Esophagus muscularis mucosa (tissue), 4 donors: ENCODE results near the gene CHAD. TPM values are rescaled to one million over a fixed set of nuclear protein-coding genes. Genes with fewer than 3 reads are reported as not detected.

Experiments
- DNase-seq: peaks from one replicate; pipeline ENCODE4 v3.0.0-alpha.2; 2017; ENCODE audit errors: extremely low spot score
- H3K27ac ChIP-seq, 4 donors: fragments of 200-600 bp; sonication (generic); replicated peaks in 1 of 4; 1 replicate in 3 of 4; 2 replicates in 1 of 4; pipeline ENCODE4 v1.5.1; 2016 to 2019; ENCODE audit warnings: mild to moderate bottlenecking in 1 of 4
- H3K27me3 ChIP-seq, 4 donors: fragments of 200-600 bp; sonication (generic); one replicate each; pipeline versions ENCODE4 v1.5.1 to v1.6.0; 2016 to 2019
- H3K36me3 ChIP-seq, 4 donors: fragments of 200-600 bp; sonication (generic); one replicate each; pipeline ENCODE4 v1.5.1; 2016 to 2019
- H3K4me1 ChIP-seq, 4 donors: fragments of 200-600 bp; sonication (generic); one replicate each; pipeline ENCODE4 v1.5.1; 2016 to 2019
- H3K4me3 ChIP-seq, 4 donors: fragments of 200-600 bp; sonication (generic); 1 replicate in 2 of 4; 2 replicates in 2 of 4; pipeline ENCODE4 v1.5.1; 2016 to 2019; ENCODE audit warnings: mild to moderate bottlenecking in 4 of 4, moderate library complexity in 1 of 4
- H3K9me3 ChIP-seq, 4 donors: fragments of 200-600 bp; sonication (generic); 1 replicate in 3 of 4; 2 replicates in 1 of 4; pipeline ENCODE4 v1.5.1; 2016 to 2019
- EP300 ChIP-seq: sonication (generic); formaldehyde crosslinking; IDR thresholded peaks from one replicate; pipeline ENCODE4 v1.6.1; 2017; ENCODE audit warnings: antibody characterized with exemption
- POLR2A ChIP-seq: fragments of 450-650 bp; IDR thresholded peaks from one replicate; pipeline ENCODE4 v1.6.1; 2017; ENCODE audit warnings: antibody characterized with exemption, moderate library complexity, mild to moderate bottlenecking, low read depth
- POLR2AphosphoS5 ChIP-seq, 2 donors: sonication (generic); formaldehyde crosslinking; IDR thresholded peaks; one replicate each; pipeline ENCODE4 v1.6.1; 2017; ENCODE audit warnings: antibody characterized with exemption in 2 of 2
- WGBS: methylation state at CpG from one replicate; pipeline ENCODE4 v1.1.5; 2018; 5-methylcytosine and 5-hydroxymethylcytosine counted together
- intact Hi-C: fragments of 100-400 bp; cut with DNase I; formaldehyde crosslinking; loops from one replicate; pipeline ENCODE4 v1.15.1; 2023
- total RNA-seq, 4 donors: library from RNA; depleted of rRNA; stranded (reverse); fragments of >200 nt; gene quantifications; one replicate each; pipeline versions ENCODE4 v1.1.0 to v1.2.1, GENCODE V29; 2016
- TF ChIP-seq, protein P1 (sequence below), 3 experiments: fragments of 200-600 bp in 2 of 3; fragments of 450-650 bp in 1 of 3; sonication (generic) in 2 of 3; IDR thresholded peaks; one replicate each; pipeline ENCODE4 v1.5.1; 2017 to 2019; ENCODE audit warnings: antibody characterized with exemption in 3 of 3, mild to moderate bottlenecking in 2 of 3, moderate library complexity in 1 of 3

Gene CHAD
- total RNA-seq, 4 donors from 2014 or later: not detected

DNA sequence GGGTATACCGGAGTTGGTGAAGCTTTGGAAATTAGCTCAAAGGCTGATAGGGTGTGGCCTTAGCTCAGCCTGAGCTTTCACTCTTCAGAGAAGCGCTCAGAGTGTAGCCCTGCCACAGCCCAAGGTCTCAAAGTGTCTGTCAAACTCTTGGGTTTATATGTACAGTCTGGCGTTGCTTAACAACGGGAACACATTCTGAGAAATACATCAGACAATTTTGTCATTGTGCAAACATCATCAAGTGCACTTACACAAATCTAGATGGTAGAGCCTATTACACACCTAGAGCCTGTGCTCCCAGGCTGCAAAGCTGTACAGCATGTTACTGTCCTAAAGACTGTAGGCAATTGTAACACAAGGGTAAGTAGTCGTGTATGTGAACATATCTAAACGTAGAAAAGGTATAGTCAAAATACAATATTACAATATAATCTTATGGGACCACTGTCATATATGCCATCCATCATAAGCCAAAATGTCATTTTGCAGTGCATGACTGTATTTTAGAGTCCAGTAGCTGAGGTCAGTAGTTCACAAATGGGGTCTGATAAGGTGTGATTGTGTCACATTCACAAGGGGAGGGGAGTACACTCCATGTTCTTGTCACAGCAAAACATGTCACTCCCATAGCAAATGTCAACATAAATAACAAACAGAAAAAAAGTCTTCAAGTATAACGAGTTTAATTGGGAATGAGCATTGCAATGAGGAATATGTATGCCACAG, 20.6 kb downstream of the CHAD start:
- Histone ChIP-seq H3K4me1 (peaks cover 7 to 9% (median 7%) of the 10 kb centered on the region in 4 donors), H3K27me3 (no peaks in the 10 kb centered on the region), H3K27ac (no peak overlapping the region), H3K36me3 (no peaks in the 10 kb centered on the region), H3K9me3 (no peaks in the 10 kb centered on the region), H3K4me3 (no peak overlapping the region)
- 93% methylated on average over 7 of the region's 7 CpGs for WGBS
- DNase-seq: no peak
- TF ChIP-seq, protein P1, sequence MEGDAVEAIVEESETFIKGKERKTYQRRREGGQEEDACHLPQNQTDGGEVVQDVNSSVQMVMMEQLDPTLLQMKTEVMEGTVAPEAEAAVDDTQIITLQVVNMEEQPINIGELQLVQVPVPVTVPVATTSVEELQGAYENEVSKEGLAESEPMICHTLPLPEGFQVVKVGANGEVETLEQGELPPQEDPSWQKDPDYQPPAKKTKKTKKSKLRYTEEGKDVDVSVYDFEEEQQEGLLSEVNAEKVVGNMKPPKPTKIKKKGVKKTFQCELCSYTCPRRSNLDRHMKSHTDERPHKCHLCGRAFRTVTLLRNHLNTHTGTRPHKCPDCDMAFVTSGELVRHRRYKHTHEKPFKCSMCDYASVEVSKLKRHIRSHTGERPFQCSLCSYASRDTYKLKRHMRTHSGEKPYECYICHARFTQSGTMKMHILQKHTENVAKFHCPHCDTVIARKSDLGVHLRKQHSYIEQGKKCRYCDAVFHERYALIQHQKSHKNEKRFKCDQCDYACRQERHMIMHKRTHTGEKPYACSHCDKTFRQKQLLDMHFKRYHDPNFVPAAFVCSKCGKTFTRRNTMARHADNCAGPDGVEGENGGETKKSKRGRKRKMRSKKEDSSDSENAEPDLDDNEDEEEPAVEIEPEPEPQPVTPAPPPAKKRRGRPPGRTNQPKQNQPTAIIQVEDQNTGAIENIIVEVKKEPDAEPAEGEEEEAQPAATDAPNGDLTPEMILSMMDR (IDR thresholded peaks at IDR 0.05): no peak
- TF ChIP-seq POLR2AphosphoS5 (IDR thresholded peaks at IDR 0.05) (no peak), POLR2A (no peak), EP300 (no peak)
- intact Hi-C loops: no loop called here

DNA sequence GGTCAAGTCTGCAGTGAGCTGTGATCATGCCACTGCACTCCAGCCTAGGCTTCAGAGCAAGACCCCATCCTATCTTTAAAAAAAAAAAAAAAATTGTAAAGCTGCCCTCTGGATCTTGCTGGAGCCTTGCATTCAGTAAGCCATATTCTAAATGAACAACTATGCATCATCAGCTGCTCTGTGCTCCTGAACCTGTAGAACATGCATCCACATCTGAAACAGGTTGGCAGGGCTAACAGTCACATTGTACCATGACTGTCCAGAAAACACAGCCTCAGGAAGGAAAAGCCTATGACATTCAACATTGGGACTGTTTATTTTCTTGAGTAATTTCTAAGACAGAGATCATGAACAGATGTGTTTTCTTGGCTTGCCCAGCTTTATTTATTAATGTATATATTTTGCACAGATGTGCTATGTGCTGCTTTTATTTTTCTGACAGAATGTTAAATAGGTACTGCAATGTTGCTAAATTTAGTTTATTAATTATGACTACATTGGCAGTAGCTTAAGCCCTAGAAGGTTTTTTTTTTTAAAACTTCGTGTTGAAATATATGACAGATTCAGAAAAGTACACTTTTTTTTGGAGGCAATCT, 22.9 kb downstream of the CHAD start:
- no peak for TF ChIP-seq POLR2AphosphoS5 (IDR thresholded peaks at IDR 0.05)
- TF ChIP-seq, protein P1 (IDR thresholded peaks at IDR 0.05): no peak
- no peak for TF ChIP-seq POLR2A
- no peak for TF ChIP-seq EP300
- no peak for DNase-seq
- no peaks in the 10 kb centered on the region for H3K36me3 ChIP-seq
- peaks cover 7 to 14% (median 10%) of the 10 kb centered on the region in 4 donors for H3K4me1 ChIP-seq
- H3K27ac ChIP-seq: no peak overlapping the region
- H3K9me3 ChIP-seq: no peaks in the 10 kb centered on the region
- intact Hi-C loops: no loop called here
- 26% methylated on average over 1 of the region's 1 CpG for WGBS
- H3K4me3 ChIP-seq: no peak overlapping the region
- H3K27me3 ChIP-seq: no peaks in the 10 kb centered on the region

DNA sequence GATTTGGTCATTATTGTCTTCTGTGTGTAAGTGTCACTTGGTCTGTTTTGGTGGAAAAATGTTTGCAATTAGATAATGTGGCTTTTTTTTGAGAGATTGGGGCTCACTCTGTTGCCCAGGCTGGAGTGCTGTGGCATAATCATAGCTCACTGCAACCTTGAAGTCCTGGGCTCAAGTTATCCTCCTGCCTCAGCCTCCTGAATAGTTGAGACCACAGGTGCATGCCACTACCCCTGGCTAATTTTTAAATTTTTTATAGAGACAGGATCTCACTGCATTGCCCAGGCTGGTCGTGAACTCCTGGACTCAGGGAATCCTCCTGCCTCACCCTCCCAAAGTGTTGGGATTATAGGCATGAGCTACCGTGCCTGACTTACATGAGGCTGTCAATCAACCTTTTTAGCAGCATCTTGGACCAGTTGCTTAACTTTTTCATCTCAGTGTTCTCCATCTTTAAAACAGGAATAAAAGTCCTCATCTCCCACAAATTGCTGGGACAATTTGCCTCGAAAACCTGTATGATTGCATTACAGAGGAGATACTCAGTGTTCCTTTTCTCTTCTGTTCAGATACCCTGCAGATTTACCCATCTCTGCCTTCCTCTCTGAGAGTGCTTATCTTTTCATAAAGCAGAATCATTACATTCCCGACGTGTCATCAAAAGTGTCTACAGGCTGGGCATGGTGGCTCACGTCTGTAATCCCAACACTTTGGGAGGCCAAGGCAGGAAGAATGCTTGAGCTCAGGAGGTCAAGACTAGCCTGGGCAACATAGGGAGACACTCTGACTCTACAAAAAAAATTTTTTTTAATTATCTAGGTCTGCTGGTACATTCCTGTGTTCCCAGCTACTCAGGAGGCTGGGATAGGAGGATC, 23.6 kb downstream of the CHAD start:
- Histone ChIP-seq H3K36me3 (no peaks in the 10 kb centered on the region), H3K27ac (no peak overlapping the region), H3K27me3 (no peaks in the 10 kb centered on the region), H3K9me3 (no peaks in the 10 kb centered on the region), H3K4me3 (no peak overlapping the region), H3K4me1 (peaks cover 7 to 14% (median 10%) of the 10 kb centered on the region in 4 donors)
- DNase-seq: no peak
- intact Hi-C loops: no loop called here
- TF ChIP-seq POLR2A (no peak), POLR2AphosphoS5 (IDR thresholded peaks at IDR 0.05) (no peak), EP300 (no peak)
- TF ChIP-seq, protein P1 (IDR thresholded peaks at IDR 0.05): no peak
- 91% methylated on average over 6 of the region's 6 CpGs for WGBS

DNA sequence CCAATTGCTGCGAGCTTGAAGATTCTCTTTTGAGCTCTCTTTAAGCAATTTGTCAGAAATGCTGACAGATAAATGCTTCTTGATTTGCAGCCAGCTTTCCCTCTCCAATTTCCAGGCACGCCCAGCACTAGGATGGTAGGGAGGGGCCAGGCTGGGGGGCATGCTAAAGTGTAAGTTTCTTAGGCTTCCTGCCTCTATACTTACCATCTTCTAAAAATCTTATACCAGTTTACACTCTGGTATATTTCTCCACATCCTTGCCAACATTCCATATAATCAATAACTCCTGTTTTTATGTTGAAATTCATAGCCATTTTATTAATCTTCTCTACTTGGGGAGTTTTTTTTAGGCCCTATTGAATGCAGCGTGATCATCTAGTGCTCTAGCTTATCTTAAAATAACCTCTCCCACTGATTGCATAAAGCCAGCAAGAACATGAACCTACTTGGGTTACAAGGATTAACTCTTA, 25.1 kb downstream of the CHAD start:
- Histone ChIP-seq H3K9me3 (no peaks in the 10 kb centered on the region), H3K36me3 (no peaks in the 10 kb centered on the region), H3K27me3 (no peaks in the 10 kb centered on the region), H3K27ac (no peak overlapping the region), H3K4me1 (peaks cover 7 to 14% (median 10%) of the 10 kb centered on the region in 4 donors), H3K4me3 (no peak overlapping the region)
- no peak for DNase-seq
- TF ChIP-seq EP300: no peak
- no peak for TF ChIP-seq POLR2AphosphoS5 (IDR thresholded peaks at IDR 0.05)
- TF ChIP-seq, protein P1 (IDR thresholded peaks at IDR 0.05): no peak
- TF ChIP-seq POLR2A: no peak
- WGBS: 32% methylated on average over 3 of the region's 3 CpGs
- intact Hi-C loops: no loop called here
